GM18508 (cell line): ENCODE data around the gene SLC32A1.

Experiments
- ATAC-seq: cut with Tn5 transposase; IDR thresholded peaks from one replicate; pipeline ENCODE4 v1.9.1; 2021; ENCODE audit warnings: moderate number of reproducible peaks; ENCODE audit not compliant: insufficient read depth, unreplicated experiment

The SLC32A1 gene, protein sequence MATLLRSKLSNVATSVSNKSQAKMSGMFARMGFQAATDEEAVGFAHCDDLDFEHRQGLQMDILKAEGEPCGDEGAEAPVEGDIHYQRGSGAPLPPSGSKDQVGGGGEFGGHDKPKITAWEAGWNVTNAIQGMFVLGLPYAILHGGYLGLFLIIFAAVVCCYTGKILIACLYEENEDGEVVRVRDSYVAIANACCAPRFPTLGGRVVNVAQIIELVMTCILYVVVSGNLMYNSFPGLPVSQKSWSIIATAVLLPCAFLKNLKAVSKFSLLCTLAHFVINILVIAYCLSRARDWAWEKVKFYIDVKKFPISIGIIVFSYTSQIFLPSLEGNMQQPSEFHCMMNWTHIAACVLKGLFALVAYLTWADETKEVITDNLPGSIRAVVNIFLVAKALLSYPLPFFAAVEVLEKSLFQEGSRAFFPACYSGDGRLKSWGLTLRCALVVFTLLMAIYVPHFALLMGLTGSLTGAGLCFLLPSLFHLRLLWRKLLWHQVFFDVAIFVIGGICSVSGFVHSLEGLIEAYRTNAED

GRCh38 chr20:38723848-38724625 lies at the start of gene SLC32A1:
Gene SLC32A1 (plus strand): TSS chr20:38724486. CDS start chr20:38724725, 239 bp downstream.
- no peak for ATAC-seq

GRCh38 chr20:38674765-38675133 lies 49.5 kb upstream of the SLC32A1 start:
- ATAC-seq = no peak

GRCh38 chr20:38676576-38676975 lies 47.7 kb upstream of the SLC32A1 start:
- no peak for ATAC-seq

DNA sequence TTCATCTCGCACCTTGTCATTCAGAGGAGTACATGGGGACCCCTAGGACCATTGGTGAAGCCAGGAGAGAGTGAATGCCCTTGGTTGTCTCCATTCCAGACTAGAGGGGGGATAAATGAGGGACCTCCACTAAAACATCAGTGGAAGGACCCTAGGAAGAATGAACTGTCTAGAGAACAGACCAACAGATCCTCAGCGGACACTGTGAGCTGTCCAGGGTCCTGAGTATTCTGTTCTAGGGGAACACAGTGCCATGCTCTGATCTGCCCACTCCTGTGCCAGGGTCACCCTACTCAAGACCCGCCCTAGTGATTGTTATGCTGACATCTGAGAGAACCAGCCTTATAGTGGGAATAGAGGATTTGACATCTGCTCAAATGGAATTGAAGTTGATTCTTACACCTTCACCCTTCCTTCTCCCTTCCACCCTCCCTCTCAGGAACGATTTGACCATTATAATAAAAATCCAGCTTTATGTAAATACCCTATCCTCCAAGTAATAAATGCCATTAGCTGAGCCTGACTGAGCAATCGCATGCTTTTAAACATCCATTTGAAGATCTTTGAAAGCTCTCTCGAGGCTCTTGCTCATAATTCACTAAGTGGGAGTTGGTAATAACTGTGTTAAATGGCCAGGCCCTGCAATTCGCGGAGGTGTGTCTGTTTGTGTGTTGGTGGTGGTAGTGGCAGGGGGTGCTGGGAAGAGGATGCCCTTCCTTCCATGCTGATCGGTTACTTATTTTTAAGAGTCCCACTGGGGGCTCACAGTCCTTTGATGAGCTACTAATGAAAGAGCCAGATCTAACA lies 43.6 kb upstream of the SLC32A1 start:
- ATAC-seq = no peak

DNA sequence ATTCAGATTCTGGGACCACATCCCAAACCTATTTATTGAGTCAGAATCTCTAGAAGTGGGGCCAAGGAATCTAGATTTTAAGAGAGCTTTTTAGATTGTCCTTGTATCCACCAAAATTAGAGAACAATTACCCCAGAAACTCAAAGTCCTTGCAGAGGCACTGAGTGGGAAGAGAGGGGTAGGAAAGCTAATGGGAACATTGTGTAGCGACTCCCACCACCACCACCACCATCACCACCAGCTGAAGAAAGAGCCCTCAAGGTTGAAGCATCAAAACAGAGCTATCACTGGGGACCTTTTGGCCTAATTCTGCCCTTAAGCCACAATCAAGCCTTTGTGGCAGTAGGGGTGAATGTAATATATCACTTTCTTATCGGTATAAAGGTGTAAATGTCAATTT lies 39.0 kb upstream of the SLC32A1 start:
- no peak for ATAC-seq

DNA sequence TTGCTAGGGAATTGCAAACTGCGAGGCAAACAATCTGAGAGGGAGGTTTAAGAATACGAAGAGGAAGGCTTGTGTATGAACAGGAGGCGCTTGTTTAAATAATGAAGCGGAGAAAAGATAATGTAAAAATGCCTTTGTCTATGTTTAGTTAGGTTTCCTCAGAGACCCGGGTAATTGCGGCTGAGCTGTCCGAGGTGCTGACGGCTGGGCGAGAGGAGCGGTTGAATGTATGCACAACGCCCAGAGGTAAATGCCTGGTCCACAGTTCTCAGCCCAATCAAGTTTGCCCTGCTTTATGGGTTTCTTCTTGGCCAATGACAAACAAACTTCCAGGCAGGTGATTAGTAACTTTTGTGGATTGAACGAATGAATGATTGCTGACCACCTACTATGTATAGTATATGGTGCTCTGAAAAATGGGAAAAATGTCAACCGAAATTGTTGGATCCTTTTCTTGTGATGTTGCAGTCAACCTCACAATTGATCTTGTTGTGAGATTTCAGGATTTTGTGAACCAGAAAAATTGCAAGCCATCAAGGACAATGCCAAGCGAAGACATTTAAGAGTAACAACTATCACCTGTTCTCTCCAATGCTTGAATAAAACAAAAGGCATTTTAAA lies 38.3 kb upstream of the SLC32A1 start:
- no peak for ATAC-seq

DNA sequence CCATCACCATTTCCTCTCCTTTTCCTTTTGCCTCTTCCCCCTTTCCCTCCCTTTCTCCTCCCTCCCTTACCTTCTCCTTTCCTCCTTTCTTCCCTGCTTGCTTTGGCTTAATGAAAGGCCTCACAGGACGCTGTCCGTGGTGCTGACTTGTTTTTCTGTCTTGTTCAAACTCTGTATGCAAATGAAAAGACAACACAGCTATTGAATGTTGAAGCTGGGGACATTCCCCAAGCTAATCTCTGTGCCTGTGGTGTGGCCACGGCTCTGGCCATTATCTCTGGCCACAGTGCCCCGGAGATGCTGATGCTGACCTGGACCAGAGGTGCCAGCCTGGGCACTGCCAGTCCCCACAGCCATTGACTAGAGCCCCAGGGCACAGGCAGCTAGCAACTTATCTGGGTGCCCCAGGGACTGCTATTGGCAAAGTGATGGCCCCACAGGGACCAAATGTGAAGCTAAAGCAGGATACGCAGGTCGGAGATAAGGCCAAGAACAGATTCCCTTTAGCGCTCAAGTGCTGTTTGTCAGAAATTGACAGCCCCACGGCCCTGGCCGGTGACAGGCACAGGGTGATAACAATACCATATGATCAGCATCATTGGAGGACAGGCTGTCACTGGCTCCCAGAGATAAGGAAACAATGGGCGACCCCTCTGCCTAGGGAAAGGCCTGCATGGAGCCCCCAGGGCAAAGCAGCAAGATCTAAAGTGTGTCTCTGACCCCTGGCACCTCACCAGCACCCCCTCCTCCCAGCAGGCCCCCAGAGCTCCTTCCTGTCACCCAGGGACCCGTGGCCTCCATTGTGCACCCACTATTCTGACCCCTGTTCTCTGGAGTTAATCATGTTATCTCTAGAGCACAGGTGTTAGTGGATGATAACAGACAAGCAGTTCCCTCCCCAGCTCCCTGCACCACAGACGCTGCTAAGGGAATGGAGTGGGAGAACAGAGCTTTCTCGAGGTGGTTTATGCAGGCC lies 31.6 kb upstream of the SLC32A1 start:
- no peak for ATAC-seq

- no peak for ATAC-seq
Observed at GRCh38 chr20:38697306-38697705, 27.0 kb upstream of the SLC32A1 start.

DNA sequence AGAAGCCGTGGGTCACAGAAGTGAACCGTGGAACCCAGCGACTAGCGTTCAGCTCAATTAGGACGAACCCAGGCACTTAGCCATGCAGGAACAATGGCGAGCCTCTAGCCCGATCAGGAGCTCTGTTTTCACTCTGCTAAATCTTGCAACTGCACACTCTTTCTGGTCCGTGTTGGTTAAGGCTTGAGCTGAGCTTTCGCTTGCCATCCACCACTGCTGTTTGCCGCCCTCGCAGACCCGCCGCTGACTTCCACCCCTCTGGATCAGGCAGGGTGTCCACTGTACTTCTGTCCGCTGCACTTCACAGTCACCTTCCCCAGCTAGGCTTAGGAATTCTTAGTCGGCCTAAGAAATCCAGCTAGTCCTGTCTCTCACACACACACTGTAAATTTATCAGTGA lies 25.7 kb upstream of the SLC32A1 start:
- no peak for ATAC-seq

- no peak for ATAC-seq
Observed at GRCh38 chr20:38700141-38700540, 24.1 kb upstream of the SLC32A1 start.

DNA sequence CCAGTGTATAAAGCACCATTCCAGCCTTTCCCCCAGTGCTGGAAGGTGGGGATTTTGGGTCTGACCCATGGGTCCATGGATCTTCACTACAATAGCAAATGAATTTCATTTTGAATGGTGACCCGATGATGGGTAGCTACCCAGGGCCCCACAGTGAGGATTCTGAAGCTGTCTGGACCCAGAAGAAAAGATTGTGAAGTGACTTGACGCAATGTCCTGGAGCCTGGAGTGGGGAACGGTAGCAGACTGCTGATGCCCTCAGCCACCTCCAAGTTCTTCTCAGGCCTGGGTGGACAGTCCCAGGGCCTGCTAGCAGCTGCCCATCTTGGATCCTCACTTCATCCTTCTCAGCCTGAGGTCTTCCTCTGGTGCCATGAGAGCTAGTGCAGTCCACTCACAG lies 23.4 kb upstream of the SLC32A1 start:
- ATAC-seq = no peak

GRCh38 chr20:38703526-38703925 lies 20.8 kb upstream of the SLC32A1 start:
- no peak for ATAC-seq

GRCh38 chr20:38704136-38704535 lies 20.1 kb upstream of the SLC32A1 start:
- no peak for ATAC-seq

- no peak for ATAC-seq
Observed at GRCh38 chr20:38706509-38706908, 17.8 kb upstream of the SLC32A1 start.

- no peak for ATAC-seq
Observed at GRCh38 chr20:38714308-38714707, 10.0 kb upstream of the SLC32A1 start.

GRCh38 chr20:38715646-38716045 lies 8.6 kb upstream of the SLC32A1 start:
- no peak for ATAC-seq

GRCh38 chr20:38722683-38723016 lies 1.6 kb upstream of the SLC32A1 start:
- no peak for ATAC-seq

DNA sequence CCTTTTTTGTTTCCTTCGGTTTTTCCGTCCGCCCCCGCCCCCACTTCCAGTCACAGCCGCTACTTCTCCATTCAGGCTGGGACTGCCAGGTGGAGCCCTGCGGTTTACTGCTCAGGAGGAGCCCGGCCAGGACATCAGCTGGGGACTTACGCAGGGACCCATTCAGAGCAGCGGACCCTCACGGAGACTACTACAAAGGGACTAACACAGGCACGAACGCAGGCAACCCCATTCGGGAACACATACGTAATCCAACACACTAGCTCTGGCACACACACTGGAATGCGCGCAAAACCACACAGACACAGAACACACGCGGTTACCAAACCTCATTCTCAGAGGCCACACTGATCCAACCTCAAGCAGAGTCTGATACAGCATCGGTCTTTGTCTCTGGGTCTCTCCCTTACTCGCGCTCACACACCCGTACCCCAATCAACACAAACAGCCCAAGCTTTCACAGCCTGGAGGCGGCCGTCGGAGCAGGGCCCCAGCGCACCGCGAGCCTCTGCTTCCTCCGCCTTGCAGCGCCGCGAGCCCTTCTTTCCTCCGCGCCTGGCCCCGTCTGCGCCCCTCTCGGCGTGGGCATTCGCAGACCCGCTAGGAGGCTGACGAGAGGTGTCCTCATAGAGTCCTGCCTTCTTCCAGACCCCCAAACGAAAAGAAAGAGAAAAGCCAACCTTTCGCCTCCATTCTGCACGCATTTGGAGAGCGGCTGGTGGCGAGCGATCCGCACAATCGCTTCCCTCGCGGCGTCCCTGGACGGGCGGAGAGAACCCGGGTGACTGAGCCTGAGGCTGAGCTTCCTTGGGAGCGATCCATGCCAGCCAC lies 1.1 kb upstream of the SLC32A1 start:
- ATAC-seq = no peak
